HG02610 (cell line): ENCODE results near the gene ATP6V1C2.
A peak's percentile ranks its signal among the peaks of the same experiment; 100 is the strongest.
"Not testable (repeated sequence)": the region's sequence is repeated elsewhere in the genome, so short reads cannot be mapped to it uniquely, and the experiment has no call there.

Experiments
- ATAC-seq: cut with Tn5 transposase; IDR thresholded peaks from one replicate; pipeline ENCODE4 v1.9.1; 2021; ENCODE audit warnings: mild to moderate bottlenecking, moderate library complexity; ENCODE audit not compliant: unreplicated experiment

ATP6V1C2 gene

DNA sequence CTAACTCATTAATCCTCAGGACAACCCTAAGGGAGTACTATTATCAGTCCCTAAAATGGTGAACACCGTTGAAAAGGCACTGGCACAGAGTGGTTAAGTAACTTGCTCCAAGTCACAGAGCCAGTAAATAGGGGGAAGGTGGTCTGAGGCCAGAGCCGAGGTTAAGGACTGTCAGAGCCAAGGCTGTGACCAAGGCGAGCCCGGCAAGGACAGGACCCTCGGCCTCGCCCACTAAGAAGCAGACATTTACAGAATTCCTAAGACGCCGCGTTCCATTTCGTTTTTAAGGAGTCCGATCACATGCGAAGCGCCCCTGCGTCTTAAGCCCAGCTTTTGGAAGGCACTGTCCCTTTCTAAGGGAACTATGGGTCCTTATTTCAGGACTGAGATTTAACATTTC lies 90.1 kb downstream of the ATP6V1C2 start:
- ATAC-seq, result no peak

DNA sequence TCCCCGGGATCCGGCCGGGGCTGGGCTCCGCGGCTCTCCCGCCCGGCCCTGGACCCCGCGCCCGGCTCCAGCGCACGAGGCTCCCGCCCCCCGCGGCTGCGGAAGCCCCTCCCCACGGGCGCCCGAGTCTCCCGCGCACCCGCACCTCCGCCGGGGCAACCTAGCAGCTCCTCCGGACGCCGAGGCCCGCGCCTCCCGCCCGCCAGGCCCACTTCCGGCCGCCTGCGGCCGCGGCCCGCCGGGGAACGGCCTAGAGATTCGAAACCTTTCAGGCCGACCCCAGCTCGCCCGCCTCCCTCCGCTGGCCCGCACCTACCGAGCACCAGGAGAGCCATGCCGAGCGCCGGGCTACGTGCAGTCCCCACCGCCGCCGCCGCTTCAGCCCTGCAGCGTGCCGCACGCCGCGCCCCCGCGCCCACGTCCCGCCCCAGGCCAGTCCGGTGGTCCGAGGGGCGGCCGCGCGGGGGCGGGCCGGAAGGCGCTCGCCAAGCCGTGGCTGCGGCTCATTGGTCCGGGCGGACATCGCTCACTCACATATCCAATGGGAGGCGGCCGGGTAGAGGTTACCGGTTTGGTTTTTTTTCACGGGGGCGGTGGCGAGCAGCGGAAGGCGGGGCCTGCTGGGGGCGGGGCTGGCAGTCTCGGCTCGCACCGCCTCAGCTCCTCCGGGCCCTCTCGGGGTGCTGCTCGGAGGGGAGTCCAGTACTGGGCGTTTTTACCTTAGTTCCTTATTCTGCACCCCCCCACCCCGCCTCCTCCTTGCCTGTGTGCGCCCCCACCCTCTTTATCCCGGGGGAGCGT lies 91.1 kb downstream of the ATP6V1C2 start, which contains the start of gene PDIA6:
Gene PDIA6, minus strand, starts transcription at position 424 of the 801 bp plus-strand sequence. Its CDS starts 89 bp downstream, at position 335.
- ATAC-seq, result peak; percentile 87

DNA sequence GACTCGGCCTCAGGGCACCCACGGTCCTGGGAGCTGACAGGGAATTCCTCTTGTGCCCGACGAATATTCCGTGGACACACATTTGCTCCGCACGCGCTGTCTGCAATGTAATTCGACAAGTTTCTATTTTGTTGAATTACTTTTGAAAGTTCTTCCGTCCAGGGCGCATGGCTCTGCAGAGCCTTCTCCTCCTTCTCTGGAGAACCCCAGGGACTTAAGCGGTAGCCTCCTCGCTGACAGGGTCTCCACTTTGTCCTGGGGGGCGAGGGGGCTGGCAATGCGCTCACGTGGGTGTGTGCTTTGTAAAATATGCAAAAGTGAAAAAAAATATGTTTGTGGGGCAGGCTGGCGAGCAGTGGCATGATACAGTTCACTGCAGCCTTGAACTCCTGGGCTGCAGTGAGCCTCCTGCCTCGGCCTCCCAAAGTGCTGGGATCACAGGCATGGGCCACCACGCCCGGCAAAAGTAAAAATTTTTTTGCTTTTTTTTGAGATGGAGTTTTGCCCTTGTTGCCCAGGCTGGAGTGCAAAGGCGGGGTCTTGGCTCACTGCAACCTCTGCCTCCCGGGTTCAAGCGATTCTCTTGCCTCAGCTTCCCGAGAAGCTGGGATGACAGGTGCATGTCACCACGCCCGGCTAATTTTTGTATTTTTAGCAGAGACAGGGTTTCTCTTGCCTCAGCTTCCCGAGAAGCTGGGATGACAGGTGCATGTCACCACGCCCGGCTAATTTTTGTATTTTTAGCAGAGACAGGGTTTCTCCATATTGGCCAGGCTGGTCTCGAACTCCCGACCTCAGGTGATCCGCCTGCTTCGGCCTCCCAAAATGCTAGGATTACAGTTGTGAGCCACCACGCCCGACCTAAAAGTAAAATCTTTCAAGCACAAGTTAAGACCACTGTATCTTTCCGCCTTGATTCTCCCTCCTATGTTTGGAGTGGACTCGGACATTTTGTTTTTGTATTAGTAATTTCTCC lies 92.0 kb downstream of the ATP6V1C2 start:
- not testable (repeated sequence) for ATAC-seq

DNA sequence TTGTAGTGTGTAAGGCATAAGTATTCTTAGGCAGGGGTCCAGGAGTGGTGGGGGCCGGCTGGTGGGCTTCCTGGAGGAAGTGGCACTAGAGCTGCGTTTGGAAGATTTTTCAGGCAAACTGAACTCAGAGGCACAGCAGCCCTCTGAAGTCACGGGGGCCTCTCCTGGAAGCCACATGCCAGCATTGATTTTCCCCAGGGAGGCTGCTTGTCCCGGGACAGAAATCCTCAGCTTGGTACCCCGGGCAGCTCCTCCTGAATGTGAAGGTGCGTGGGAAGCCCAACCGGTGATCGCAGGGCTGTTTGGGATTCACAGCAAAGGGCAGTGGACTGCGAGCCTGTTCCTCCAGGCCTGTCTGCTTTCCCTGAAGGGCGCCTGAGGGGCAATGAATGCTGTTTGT lies 92.7 kb downstream of the ATP6V1C2 start:
- ATAC-seq, result no peak

DNA sequence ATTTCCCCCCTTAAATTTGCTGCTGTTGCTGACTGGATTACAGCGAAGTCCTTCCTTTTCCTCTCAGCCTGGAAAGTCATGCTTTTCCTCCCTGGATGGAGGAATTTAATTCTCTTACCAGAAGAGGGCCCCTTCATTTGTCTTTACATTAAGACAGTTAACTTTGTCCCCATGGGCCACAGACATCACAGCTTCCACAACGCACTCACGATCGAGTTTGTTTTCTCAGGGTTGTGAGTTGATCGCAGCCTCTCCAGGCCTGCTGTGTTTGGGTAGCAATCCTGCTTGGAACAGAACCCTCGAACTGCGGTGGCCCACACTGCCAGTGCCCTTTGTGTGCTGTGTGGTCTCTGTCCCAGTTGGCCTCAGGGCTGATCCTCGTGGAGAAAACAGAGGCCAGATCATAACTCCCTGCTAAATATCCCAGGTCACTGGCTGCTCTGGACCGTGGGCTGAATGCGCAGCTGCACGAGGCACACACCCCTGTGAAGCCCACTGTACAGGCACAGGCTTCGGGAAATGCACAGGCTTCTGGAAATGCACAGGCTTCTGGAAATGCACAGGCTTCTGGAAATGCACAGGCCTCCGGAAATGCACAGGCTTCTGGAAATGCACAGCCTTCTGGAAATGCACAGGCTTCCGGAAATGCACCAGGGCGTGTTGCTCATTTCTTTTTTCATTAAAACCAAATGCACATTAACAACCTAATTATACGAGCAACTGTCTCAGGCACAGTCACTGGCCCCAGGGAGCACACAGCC lies 93.3 kb downstream of the ATP6V1C2 start:
- ATAC-seq, result no peak

DNA sequence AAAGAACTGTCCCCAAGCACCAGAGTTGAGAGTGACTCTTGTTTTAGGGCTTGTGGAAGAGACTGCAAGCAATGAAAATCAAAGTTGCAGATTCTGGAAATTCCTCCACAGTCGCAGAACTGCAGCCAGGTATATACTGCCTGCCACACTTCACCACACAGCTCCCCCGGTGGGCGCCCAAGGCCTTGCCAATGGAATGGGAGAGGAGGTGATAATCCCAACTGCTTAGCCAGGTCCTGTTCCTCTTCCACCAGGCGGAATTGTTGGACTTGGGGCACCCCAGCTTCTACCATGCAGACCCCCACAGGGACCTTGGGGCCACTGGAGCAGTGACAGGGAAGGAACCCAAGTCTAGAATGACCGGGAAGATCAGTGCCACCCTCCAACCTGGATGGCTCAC lies 96.0 kb downstream of the ATP6V1C2 start:
- no peak for ATAC-seq

DNA sequence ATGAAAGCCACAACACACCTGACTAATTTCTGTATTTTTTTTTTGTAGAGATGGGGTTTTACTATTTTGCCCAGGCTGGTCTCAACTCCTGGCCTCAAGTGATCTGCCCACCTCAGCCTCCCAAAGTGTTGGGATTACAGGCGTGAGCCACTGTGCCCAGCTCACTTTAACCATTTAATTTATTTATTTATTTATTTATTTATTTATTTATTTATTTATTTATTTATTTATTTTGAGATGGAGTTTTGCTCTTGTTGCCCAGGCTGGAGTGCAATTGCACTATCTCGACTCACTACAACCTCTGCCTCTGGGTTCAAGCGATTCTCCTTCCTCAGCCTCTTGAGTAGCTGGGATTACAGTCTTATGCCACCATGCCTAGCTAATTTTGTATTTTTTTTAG lies 96.9 kb downstream of the ATP6V1C2 start:
- ATAC-seq, result not testable (repeated sequence)

DNA sequence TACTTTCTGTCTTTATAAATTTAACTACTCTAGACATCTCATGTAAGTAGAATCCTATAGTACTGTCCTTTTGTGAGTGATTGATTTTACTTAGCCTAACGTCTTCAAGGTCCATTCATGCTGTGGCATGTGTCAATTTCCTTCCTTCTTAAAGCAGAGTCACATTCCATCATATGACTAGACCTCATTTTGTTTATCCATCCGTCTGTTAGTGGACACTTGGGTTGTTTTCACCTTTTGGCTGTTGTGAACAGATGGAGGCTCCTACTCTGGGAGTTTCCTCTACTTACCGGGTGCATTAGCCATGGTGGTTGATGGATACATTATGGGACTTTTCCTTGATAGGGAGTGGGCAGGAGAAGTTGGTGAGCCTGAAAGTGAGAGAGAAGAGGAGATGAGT lies 97.6 kb downstream of the ATP6V1C2 start:
- no peak for ATAC-seq

DNA sequence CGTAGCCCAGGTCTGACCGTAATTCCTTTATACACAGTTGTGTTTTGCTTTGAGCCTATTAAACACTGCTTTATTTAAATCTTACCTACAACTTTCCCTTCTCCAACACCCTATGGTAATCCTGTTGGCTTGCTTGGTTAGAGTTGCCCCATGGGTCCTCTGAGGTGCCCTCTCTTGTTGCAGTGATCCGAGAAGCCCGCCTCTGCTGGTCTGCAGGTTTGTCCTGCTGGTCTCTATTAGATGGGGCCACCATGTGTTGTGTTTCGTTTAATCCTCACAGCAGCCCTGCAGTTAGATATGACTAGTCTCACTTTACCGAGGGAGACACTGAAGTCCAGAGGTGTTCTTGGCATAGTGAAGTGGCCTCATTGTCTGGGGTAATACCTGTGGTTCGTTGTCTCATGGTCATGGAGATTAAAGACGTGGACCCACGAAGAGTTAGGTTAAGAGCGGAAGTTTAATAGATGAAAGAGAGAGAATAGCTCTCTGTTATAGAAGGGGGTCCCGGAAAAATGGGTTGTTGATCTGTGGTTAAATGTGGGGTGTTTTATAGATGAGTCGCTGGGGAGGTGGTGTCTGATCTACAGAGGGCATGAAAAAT lies 98.4 kb downstream of the ATP6V1C2 start:
- no peak for ATAC-seq

DNA sequence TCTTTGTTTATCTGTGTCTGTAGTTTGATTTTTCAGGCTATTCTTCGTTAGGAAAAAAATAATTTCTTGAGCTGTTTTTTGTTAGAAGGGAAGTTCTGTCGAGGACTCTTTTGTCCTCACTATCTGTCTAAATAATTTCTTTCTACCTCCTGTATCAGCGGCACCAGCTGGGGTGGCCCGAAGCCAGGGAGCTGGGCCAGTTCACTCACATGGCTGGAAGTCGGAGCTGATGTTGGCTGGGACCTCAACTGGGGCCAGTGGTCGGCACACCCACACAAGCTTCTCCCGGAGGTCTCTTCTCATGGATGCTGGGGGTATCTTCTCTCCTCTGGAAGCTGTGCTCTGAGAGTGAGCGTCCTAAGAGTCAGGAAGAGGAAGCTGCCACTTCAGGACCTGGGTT lies 99.1 kb downstream of the ATP6V1C2 start:
- ATAC-seq, result no peak

DNA sequence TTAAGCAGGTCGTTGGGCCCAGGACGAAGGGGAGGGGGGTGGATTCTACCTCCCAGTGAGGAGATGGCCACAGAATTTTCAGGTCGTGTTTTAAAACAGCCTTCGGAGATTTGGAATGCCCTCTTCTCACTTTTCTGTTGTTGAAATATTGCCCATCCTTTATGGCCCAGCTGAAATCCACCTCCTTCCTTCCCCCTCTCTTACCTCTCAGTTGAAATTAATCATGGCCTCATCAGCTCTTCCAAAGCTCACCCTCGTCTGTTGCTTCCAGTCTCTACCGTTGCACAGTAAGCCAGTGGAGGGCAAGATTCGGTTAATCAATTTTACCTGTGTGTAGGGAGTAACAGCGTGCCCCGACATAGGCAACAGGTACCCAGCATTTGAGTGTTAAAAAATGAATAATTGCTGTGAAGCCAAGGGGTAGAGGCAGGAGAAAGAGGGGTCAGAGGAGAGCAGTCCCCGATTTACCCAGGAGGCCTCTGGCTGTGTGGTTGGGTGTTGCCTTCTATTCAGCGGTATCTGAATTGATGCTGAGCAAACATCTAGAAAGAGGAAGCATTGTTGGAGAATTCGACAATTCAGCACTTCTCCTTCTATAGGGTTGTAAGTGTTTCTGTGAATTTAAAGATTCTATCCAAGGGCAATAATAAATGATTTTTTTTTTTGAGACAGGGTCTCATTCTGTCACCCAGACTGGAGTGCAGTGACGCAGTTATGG lies 99.7 kb downstream of the ATP6V1C2 start:
- ATAC-seq, result no peak

DNA sequence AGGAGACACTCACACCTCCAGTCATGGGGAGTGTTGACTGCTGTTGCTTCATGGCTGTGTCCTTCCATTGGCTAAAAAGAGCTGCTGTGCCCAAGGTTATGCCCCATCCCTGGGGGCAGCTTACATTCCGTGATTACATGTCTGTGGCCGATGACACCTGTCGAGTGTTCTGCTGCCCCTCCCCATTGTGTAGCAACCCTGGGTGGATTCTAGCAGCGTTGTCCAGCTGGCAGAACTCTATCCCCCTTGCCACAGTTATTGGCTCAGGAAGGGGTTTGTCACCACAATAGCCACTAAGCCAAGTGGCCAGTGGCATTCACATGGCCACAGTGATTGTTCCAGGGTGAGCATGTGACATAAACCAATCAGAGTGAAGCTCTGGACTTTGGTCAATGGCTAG lies 102.8 kb downstream of the ATP6V1C2 start:
- no peak for ATAC-seq

DNA sequence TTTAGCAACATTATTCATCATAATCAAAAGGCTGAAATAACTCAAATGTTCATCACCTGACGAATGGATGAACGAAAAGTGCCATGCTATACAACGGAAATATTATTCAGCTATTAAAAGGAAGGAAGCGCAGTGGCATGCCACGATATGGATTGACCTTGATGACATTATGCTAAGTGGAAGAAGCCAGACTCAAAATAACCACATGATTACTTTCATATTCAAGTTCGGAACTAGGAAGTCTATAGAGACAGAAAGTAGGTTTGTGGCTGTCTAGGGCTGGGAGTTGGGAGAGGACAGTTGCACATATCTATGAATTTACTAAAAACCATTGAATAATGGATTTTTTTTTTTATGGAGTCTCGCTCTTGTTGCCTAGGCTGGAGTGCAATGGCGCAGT lies 104.6 kb downstream of the ATP6V1C2 start:
- no peak for ATAC-seq

DNA sequence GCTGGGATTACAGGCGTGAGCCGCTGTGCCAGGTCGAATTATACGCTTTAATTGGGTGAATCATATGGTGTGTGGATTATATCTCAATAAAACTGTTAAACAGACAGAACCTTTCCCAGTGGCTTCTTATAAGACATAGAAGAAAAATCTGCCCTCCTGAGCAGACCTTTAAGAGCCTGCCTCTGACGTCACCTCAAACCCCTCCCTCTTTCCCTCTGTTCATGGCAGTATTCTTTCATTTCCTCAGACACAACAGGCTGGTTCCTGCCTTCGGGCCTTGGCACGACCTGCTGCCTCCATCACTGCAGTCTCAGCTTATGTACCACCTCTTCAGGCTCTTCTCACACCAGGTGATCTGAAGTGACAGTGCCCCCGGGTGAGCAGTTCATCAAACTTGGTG lies 105.2 kb downstream of the ATP6V1C2 start:
- no peak for ATAC-seq

DNA sequence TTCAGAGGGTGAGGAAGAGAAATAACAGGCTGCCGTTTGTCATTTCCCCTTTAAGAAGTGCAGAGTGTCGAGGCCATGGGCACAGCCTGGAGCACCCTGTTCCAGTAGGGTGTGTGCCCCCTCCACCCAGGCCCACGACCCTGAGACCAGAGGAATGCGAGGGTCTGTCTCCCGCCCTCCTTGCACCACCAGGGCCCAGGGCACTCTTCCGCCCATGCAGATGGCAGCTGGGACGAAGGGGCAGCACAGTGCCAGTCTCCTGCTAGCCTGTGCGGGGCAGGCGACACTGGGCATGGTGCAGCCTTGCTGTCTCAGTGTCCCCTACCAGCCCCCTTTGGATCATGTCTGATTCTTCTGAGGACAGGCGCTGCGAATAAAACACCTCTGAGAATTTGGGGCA lies 106.9 kb downstream of the ATP6V1C2 start:
- ATAC-seq, result no peak

DNA sequence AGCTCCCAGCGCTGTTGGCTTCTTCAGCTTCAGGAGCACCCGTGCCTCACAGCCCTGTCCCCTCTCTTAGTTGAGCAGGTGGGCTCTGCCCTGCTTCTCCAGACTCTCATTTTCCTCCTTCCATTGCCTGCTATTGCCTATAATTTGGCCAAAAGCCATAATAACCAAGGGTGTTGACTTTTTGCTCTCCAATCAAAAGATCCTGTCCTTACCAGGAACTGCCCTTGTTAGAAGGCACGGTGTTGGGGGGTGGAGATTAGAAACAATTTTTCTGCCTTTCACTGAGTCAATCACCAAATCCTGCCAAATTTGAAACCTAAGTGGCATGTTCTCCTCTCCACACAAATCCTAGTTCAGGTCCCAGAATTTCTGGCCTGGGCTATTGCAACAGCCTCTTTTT lies 107.9 kb downstream of the ATP6V1C2 start:
- ATAC-seq, result no peak

DNA sequence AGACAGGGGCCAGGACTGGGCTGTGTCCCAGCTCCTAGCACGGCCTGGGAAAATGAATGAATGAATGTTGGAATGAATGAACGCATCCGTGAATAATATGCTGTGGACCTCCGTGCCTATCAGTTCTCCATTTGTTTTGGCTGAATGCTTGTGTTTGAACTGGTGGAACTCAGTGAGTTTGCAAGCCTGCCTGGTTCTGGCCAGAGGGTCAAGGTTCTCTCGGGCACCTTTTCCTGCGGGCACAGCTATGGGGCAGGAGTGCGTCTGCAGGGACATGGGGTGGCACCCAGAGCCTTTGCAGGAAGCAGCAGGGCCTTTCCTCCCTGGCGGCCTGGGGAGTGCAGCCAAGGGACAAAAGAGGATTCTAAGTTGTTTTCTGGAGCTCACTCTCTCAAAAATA lies 108.8 kb downstream of the ATP6V1C2 start:
- no peak for ATAC-seq

DNA sequence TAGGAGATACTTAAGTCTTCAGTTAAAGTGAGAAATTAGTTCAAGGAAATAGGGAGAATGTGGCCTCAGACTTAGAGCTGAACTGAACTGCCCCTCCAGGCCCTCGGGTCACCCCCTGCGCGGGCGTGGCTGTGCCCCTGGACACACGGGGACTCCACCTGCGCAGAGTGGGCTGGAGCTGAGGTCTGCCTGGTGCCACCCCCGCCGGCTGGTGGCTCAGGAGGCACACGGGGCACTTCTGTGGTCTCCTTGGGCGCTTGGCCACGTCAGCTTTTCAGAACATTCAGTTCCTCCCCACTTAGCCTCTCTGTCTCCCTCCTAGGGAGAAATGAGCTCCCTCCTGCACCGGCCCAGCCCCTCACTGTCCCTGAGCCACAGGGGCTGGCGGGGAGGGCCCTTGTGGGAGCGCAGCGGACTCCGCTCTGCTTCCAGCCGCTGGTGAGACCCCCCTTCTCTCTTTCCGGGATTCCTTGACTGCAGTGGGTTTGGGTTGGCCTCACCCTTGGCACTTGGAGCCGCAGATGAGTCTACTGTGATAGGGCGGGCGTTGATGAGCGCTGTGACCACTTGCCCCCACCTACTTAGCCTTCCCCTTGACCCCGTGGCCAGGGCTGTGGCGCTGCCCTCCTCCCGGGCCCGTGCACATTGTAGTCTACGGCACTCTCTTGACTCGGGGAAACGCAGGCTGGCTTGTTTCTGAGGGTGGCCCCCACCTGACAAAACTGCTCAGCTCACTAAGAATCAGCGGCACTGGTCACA lies 109.4 kb downstream of the ATP6V1C2 start:
- no peak for ATAC-seq

DNA sequence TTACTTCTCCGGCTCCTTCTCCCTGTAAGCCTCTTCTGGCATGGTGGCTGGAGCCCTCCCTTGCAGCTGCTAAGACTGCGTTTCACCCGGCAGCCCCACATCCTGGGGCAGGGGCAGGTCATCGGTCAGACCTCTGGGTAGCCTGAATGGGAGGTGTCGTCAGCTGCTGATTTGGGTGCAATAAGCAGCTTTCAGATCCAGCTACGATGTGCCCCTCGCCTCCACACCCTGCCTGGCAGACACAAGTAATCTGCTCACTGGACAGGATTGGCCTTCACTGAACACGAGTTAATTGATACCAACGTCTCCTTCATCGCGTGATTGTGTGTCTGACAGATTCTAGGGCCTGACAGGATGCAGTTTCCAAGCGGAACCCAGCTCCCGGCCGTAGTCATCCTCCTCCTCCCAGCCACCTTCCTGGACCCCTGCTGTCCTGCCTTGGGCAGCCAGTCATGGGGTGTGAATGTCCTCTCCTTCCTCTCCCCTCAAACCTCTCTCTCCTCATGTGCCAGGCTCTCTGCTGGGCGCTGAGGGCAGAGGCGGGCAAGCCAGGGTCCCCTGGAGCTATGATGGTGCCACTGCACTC lies 110.1 kb downstream of the ATP6V1C2 start:
- no peak for ATAC-seq
